ENCODE data around the gene S1PR4. TPM values are rescaled to one million over a fixed set of nuclear protein-coding genes. Genes with fewer than 3 reads are reported as not detected.

Gene S1PR4, protein sequence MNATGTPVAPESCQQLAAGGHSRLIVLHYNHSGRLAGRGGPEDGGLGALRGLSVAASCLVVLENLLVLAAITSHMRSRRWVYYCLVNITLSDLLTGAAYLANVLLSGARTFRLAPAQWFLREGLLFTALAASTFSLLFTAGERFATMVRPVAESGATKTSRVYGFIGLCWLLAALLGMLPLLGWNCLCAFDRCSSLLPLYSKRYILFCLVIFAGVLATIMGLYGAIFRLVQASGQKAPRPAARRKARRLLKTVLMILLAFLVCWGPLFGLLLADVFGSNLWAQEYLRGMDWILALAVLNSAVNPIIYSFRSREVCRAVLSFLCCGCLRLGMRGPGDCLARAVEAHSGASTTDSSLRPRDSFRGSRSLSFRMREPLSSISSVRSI
- not detected in 2 replicates for total RNA-seq
- long read RNA-seq, result 0 reads

DNA sequence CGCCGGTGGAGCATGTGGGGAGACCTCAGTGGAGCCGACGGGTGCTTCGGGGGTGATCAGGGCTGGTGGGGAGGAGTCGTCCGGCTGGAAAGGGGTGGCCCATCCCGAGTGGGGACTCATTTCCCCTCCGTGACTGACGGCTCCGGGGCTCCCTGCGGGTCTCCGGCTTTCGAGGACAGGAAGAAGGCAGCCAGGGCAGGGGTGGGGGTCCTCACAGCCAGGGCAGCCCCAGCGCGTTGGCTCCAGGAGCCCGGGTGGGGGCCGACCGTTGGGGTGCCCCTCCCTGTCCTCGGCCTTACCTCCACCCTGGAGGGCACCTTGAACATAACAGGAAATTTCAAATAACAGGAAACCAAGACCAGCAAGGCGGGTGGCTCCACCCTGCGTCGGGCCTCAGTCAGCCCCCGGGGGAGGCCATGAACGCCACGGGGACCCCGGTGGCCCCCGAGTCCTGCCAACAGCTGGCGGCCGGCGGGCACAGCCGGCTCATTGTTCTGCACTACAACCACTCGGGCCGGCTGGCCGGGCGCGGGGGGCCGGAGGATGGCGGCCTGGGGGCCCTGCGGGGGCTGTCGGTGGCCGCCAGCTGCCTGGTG, at the start of gene S1PR4:
Gene S1PR4, plus strand, starts transcription at position 393 of the 596 bp plus-strand sequence. Its CDS starts 24 bp downstream, at position 417.
- Mint-ChIP-seq H3K4me3 (no peak within 1 kb of the TSS), H3K27ac (ENCODE audit: unreplicated experiment) (no peak within 1 kb of the TSS), H3K36me3 (ENCODE audit: low read depth) (no peaks in the 10 kb centered on the region), H3K27me3 (ENCODE audit: low read depth) (no peaks in the 10 kb centered on the region), H3K9me3 (no peaks in the 10 kb centered on the region), H3K4me1 (no peaks in the 10 kb centered on the region)
- no peak for DNase-seq (ENCODE audit: low read depth, low spot score)
- TF ChIP-seq, protein P1, sequence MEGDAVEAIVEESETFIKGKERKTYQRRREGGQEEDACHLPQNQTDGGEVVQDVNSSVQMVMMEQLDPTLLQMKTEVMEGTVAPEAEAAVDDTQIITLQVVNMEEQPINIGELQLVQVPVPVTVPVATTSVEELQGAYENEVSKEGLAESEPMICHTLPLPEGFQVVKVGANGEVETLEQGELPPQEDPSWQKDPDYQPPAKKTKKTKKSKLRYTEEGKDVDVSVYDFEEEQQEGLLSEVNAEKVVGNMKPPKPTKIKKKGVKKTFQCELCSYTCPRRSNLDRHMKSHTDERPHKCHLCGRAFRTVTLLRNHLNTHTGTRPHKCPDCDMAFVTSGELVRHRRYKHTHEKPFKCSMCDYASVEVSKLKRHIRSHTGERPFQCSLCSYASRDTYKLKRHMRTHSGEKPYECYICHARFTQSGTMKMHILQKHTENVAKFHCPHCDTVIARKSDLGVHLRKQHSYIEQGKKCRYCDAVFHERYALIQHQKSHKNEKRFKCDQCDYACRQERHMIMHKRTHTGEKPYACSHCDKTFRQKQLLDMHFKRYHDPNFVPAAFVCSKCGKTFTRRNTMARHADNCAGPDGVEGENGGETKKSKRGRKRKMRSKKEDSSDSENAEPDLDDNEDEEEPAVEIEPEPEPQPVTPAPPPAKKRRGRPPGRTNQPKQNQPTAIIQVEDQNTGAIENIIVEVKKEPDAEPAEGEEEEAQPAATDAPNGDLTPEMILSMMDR (conservative IDR thresholded peaks at IDR 0.05), result no peak

DNA sequence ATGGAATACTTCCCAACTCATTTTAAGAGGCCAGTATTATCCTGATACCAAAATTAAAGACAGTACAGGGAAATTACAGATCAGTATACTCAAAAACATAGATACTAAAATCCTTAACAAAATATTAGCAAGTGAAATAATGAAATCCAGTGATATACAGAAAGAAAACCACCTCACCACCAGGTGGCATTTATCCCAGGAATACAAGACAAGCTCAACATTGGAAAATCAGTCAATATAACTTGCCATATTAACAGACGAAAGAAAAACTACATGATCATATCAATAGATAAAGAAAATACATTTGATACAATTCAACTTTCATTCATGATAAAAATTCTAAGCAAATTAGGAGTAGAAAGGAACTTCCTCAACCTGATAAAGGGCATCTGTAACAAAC, 49.5 kb upstream of the S1PR4 start:
- no peak for DNase-seq (ENCODE audit: low read depth, low spot score)
- Mint-ChIP-seq H3K27me3 (ENCODE audit: low read depth) (peaks cover 7% of the 10 kb centered on the region), H3K4me1 (no peaks in the 10 kb centered on the region), H3K4me3 (no peak overlapping the region), H3K27ac (ENCODE audit: unreplicated experiment) (no peak overlapping the region), H3K36me3 (ENCODE audit: low read depth) (no peaks in the 10 kb centered on the region), H3K9me3 (no peaks in the 10 kb centered on the region)
- TF ChIP-seq, protein P1 (conservative IDR thresholded peaks at IDR 0.05), result peak; percentile 67

DNA sequence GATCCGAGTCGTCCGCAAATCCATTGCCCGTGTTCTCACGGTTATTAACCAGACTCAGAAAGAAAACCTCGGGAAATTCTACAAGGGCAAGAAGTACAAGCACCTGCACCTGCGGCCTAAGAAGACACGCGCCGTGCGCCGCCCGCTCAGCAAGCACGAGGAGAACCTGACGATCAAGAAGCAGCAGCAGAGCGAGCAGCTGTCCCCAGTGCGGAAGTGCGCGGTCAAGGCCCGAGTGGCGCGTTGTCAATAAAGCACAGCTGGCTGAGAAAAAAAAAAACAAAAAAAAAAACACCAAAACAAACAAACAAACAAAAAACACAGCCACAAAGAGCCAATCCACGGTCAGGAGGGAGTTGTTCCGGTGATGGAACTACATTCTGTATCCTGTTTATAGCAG, 47.4 kb upstream of the S1PR4 start:
- peaks cover 7% of the 10 kb centered on the region for H3K27me3 Mint-ChIP-seq (ENCODE audit: low read depth)

DNA sequence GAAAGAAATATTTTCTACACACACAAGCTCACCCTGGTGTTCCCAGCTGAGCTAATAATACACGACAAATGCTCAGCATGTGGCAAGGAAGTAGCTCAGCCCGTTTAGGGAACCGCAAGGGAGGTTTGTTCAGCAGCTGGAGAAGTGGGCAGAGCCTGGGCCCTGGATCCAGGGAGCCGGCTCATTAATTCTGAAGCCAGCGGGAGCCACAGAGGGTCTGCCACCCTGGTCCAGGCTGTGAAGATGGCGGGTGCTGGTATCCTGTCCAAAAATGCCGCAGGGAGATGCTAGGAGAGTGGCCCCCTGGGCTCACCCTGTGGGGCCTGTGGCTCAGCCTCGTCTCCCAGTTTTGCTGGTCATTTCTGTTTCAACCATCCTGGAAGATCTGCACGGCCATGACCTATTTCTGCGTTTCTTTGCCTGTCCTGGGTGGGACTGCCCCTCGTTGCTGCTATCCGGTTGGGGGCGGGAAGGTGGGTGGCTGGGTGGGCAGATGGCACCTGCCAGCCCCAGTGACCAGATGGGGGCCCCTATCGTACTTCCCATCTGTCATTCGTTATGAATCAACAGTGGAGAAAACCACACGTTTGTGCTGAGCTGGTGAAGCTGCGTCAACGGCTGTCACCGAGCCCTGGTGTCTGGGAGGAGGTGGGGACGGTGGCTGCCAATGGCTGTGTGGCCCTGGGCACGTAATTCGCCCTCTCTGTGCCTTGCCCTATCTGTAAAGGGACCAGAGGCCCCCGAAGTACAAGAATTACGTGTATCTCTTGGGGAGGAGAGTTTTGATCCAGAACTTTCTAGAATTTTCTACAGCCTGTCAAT, 45.4 kb upstream of the S1PR4 start:
- DNase-seq (ENCODE audit: low read depth, low spot score), result no peak
- Mint-ChIP-seq H3K4me1 (no peaks in the 10 kb centered on the region), H3K36me3 (ENCODE audit: low read depth) (no peaks in the 10 kb centered on the region), H3K27me3 (ENCODE audit: low read depth) (peaks cover 7% of the 10 kb centered on the region), H3K27ac (ENCODE audit: unreplicated experiment) (no peak overlapping the region), H3K9me3 (no peaks in the 10 kb centered on the region), H3K4me3 (no peak overlapping the region)
- TF ChIP-seq, protein P1 (conservative IDR thresholded peaks at IDR 0.05), result no peak

More for the DNA sequence above, 47.4 kb upstream of the S1PR4 start:
- Mint-ChIP-seq H3K36me3 (ENCODE audit: low read depth) (no peaks in the 10 kb centered on the region), H3K4me3 (no peak overlapping the region), H3K27ac (ENCODE audit: unreplicated experiment) (no peak overlapping the region), H3K4me1 (no peaks in the 10 kb centered on the region), H3K9me3 (no peaks in the 10 kb centered on the region)
- no peak for DNase-seq (ENCODE audit: low read depth, low spot score)
- TF ChIP-seq, protein P1 (conservative IDR thresholded peaks at IDR 0.05), result no peak

DNA sequence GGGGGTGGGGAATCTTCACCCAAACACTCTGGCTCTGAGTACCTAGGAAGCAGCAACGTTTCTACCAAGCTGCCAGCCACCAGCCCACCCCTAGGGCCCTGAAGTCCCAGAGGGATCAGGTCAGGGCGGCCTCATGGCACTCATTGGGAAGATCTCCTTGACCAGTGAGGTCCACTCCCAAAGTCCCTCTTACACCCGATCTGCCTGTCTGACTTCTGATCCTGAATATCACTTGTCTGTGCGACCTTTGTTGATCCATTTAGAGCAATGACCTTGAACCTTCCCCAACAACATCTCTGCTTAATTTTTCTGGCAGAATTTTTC, 44.8 kb upstream of the S1PR4 start:
- no peak overlapping the region for H3K4me3 Mint-ChIP-seq
- no peak for DNase-seq (ENCODE audit: low read depth, low spot score)
- no peak overlapping the region for H3K27ac Mint-ChIP-seq (ENCODE audit: unreplicated experiment)
- no peaks in the 10 kb centered on the region for H3K9me3 Mint-ChIP-seq
- H3K36me3 Mint-ChIP-seq (ENCODE audit: low read depth), result no peaks in the 10 kb centered on the region
- no peaks in the 10 kb centered on the region for H3K4me1 Mint-ChIP-seq
- peaks cover 7% of the 10 kb centered on the region for H3K27me3 Mint-ChIP-seq (ENCODE audit: low read depth)
- TF ChIP-seq, protein P1 (conservative IDR thresholded peaks at IDR 0.05), result no peak

All from neural crest cell (in vitro differentiated cells).